Measurements from ENCODE around the gene RPL23. TPM values are rescaled to one million over a fixed set of nuclear protein-coding genes. Genes with fewer than 3 reads are reported as not detected.
A peak's percentile ranks its signal among the peaks of the same experiment; 100 is the strongest.

Gene RPL23
- total and polyA plus RNA-seq, 2 experiments from 2014 or later, result 877 to 4,267 TPM

DNA sequence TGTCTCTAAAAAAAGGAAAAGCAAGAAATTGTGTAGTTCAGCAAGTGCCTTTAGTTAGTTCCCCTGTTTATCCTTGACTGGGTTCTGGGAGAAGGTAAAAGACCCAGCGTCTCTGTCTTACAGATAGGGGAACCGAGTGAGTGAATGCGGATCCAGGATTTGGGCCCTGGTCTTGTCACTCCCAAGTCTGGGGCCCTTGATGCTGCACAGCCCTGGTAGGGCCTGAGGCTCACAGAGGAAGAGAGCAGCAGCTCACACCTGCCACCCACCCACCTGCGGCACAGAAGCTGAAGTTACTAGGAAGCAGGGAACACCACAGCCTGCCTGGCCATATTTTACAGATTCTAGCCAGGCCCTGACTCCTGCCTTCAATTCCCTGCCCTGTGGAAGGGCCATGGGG lies 38.6 kb upstream of the RPL23 start:
- H3K4me3 Mint-ChIP-seq, result no peak overlapping the region

More for the DNA sequence above, 38.6 kb upstream of the RPL23 start:
- Histone ChIP-seq H3K4me1 (ENCODE audit: insufficient read depth) (peaks cover 12% of the 10 kb centered on the region), H3F3A (replicated peaks; ENCODE audit: low read depth) (0 out of 2 replicates have a peak, but pooled peaks cover 2% of the 10 kb centered on the region), H3K36me3 (ENCODE audit: insufficient read depth) (no peaks in the 10 kb centered on the region), H4K20me1 (replicated peaks; ENCODE audit: insufficient read depth) (peaks cover 4% of the 10 kb centered on the region; the same call in 1 of the 2 replicates), H2AFZ (no peak overlapping the region), H3K27ac (ENCODE audit: low read depth) (0 out of 2 replicates have a peak overlapping the region, but pooled peaks have one; percentile 39), H3K9me2 (ENCODE audit: insufficient read depth) (no peaks in the 10 kb centered on the region), H3K4me2 (no peak overlapping the region), H3K79me2 (replicated peaks; ENCODE audit: insufficient read depth) (peaks cover 31% of the 10 kb centered on the region), H3K4me3 (no peak overlapping the region), H3K27me3 (ENCODE audit: insufficient read depth) (no peaks in the 10 kb centered on the region)
- Mint-ChIP-seq H3K27ac (no peak overlapping the region), H3K4me1 (peaks cover 21% of the 10 kb centered on the region), H3K9me3 (no peaks in the 10 kb centered on the region), H3K27me3 (ENCODE audit: insufficient read depth, low read depth, poor library complexity) (no peaks in the 10 kb centered on the region), H3K36me3 (ENCODE audit: low read depth) (peaks cover 46% of the 10 kb centered on the region)
- no peak for TF ChIP-seq ZNF114 (CRISPR knock-in tag; IDR thresholded peaks at IDR 0.05)
- no peak for TF ChIP-seq POLR2AphosphoS5 (IDR thresholded peaks at IDR 0.05; ENCODE audit: low read depth)
- no peak for TF ChIP-seq JUNB (IDR thresholded peaks at IDR 0.05; ENCODE audit: unreplicated experiment)
- TF ChIP-seq EZH2phosphoT487 (IDR thresholded peaks at IDR 0.05; ENCODE audit: unreplicated experiment), result no peak
- no peak for TF ChIP-seq EZH2 (IDR thresholded peaks at IDR 0.05; ENCODE audit: low read depth, unreplicated experiment)
- TF ChIP-seq, protein P1, sequence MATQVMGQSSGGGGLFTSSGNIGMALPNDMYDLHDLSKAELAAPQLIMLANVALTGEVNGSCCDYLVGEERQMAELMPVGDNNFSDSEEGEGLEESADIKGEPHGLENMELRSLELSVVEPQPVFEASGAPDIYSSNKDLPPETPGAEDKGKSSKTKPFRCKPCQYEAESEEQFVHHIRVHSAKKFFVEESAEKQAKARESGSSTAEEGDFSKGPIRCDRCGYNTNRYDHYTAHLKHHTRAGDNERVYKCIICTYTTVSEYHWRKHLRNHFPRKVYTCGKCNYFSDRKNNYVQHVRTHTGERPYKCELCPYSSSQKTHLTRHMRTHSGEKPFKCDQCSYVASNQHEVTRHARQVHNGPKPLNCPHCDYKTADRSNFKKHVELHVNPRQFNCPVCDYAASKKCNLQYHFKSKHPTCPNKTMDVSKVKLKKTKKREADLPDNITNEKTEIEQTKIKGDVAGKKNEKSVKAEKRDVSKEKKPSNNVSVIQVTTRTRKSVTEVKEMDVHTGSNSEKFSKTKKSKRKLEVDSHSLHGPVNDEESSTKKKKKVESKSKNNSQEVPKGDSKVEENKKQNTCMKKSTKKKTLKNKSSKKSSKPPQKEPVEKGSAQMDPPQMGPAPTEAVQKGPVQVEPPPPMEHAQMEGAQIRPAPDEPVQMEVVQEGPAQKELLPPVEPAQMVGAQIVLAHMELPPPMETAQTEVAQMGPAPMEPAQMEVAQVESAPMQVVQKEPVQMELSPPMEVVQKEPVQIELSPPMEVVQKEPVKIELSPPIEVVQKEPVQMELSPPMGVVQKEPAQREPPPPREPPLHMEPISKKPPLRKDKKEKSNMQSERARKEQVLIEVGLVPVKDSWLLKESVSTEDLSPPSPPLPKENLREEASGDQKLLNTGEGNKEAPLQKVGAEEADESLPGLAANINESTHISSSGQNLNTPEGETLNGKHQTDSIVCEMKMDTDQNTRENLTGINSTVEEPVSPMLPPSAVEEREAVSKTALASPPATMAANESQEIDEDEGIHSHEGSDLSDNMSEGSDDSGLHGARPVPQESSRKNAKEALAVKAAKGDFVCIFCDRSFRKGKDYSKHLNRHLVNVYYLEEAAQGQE (IDR thresholded peaks at IDR 0.05; ENCODE audit: unreplicated experiment), result no peak
- TF ChIP-seq ZNF331 (CRISPR knock-in tag; IDR thresholded peaks at IDR 0.05; ENCODE audit: low read depth), result no peak
- TF ChIP-seq, protein P2, sequence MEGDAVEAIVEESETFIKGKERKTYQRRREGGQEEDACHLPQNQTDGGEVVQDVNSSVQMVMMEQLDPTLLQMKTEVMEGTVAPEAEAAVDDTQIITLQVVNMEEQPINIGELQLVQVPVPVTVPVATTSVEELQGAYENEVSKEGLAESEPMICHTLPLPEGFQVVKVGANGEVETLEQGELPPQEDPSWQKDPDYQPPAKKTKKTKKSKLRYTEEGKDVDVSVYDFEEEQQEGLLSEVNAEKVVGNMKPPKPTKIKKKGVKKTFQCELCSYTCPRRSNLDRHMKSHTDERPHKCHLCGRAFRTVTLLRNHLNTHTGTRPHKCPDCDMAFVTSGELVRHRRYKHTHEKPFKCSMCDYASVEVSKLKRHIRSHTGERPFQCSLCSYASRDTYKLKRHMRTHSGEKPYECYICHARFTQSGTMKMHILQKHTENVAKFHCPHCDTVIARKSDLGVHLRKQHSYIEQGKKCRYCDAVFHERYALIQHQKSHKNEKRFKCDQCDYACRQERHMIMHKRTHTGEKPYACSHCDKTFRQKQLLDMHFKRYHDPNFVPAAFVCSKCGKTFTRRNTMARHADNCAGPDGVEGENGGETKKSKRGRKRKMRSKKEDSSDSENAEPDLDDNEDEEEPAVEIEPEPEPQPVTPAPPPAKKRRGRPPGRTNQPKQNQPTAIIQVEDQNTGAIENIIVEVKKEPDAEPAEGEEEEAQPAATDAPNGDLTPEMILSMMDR (conservative IDR thresholded peaks at IDR 0.05; ENCODE audit: low read depth in 2 of 2), result no peak
- no peak for TF ChIP-seq CREB1 (CRISPR knock-in tag; IDR thresholded peaks at IDR 0.05; ENCODE audit: low read depth)
- TF ChIP-seq, protein P3, sequence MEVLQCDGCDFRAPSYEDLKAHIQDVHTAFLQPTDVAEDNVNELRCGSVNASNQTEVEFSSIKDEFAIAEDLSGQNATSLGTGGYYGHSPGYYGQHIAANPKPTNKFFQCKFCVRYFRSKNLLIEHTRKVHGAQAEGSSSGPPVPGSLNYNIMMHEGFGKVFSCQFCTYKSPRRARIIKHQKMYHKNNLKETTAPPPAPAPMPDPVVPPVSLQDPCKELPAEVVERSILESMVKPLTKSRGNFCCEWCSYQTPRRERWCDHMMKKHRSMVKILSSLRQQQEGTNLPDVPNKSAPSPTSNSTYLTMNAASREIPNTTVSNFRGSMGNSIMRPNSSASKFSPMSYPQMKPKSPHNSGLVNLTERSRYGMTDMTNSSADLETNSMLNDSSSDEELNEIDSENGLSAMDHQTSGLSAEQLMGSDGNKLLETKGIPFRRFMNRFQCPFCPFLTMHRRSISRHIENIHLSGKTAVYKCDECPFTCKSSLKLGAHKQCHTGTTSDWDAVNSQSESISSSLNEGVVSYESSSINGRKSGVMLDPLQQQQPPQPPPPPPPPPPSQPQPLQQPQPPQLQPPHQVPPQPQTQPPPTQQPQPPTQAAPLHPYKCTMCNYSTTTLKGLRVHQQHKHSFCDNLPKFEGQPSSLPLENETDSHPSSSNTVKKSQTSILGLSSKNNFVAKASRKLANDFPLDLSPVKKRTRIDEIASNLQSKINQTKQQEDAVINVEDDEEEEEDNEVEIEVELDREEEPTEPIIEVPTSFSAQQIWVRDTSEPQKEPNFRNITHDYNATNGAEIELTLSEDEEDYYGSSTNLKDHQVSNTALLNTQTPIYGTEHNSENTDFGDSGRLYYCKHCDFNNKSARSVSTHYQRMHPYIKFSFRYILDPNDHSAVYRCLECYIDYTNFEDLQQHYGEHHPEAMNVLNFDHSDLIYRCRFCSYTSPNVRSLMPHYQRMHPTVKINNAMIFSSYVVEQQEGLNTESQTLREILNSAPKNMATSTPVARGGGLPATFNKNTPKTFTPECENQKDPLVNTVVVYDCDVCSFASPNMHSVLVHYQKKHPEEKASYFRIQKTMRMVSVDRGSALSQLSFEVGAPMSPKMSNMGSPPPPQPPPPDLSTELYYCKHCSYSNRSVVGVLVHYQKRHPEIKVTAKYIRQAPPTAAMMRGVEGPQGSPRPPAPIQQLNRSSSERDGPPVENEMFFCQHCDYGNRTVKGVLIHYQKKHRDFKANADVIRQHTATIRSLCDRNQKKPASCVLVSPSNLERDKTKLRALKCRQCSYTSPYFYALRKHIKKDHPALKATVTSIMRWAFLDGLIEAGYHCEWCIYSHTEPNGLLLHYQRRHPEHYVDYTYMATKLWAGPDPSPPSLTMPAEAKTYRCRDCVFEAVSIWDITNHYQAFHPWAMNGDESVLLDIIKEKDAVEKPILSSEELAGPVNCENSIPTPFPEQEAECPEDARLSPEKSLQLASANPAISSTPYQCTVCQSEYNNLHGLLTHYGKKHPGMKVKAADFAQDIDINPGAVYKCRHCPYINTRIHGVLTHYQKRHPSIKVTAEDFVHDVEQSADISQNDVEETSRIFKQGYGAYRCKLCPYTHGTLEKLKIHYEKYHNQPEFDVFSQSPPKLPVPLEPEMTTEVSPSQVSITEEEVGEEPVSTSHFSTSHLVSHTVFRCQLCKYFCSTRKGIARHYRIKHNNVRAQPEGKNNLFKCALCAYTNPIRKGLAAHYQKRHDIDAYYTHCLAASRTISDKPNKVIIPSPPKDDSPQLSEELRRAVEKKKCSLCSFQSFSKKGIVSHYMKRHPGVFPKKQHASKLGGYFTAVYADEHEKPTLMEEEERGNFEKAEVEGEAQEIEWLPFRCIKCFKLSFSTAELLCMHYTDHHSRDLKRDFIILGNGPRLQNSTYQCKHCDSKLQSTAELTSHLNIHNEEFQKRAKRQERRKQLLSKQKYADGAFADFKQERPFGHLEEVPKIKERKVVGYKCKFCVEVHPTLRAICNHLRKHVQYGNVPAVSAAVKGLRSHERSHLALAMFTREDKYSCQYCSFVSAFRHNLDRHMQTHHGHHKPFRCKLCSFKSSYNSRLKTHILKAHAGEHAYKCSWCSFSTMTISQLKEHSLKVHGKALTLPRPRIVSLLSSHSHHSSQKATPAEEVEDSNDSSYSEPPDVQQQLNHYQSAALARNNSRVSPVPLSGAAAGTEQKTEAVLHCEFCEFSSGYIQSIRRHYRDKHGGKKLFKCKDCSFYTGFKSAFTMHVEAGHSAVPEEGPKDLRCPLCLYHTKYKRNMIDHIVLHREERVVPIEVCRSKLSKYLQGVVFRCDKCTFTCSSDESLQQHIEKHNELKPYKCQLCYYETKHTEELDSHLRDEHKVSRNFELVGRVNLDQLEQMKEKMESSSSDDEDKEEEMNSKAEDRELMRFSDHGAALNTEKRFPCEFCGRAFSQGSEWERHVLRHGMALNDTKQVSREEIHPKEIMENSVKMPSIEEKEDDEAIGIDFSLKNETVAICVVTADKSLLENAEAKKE (CRISPR knock-in tag; IDR thresholded peaks at IDR 0.05), result no peak
- TF ChIP-seq STAT1 (IDR thresholded peaks at IDR 0.05; ENCODE audit: unreplicated experiment), result no peak
- TF ChIP-seq, protein P4, sequence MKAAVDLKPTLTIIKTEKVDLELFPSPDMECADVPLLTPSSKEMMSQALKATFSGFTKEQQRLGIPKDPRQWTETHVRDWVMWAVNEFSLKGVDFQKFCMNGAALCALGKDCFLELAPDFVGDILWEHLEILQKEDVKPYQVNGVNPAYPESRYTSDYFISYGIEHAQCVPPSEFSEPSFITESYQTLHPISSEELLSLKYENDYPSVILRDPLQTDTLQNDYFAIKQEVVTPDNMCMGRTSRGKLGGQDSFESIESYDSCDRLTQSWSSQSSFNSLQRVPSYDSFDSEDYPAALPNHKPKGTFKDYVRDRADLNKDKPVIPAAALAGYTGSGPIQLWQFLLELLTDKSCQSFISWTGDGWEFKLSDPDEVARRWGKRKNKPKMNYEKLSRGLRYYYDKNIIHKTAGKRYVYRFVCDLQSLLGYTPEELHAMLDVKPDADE (IDR thresholded peaks at IDR 0.05), result no peak
- TF ChIP-seq NANOG (IDR thresholded peaks at IDR 0.05; ENCODE audit: borderline replicate concordance), result no peak
- ATAC-seq, result no peak
- no peak for DNase-seq (ENCODE audit: low spot score)

All from GM23338 (cell line).